D341Med (cell line): Measurements from ENCODE around the gene CCDC183.
A peak's percentile ranks its signal among the peaks of the same experiment; 100 is the strongest.
"Not testable (repeated sequence)": the region's sequence is repeated elsewhere in the genome, so short reads cannot be mapped to it uniquely, and the experiment has no call there.

Experiments
- DNase-seq: peaks from one replicate; pipeline ENCODE4 v3.0.0; 2012; ENCODE audit warnings: low spot score

CCDC183 gene

DNA sequence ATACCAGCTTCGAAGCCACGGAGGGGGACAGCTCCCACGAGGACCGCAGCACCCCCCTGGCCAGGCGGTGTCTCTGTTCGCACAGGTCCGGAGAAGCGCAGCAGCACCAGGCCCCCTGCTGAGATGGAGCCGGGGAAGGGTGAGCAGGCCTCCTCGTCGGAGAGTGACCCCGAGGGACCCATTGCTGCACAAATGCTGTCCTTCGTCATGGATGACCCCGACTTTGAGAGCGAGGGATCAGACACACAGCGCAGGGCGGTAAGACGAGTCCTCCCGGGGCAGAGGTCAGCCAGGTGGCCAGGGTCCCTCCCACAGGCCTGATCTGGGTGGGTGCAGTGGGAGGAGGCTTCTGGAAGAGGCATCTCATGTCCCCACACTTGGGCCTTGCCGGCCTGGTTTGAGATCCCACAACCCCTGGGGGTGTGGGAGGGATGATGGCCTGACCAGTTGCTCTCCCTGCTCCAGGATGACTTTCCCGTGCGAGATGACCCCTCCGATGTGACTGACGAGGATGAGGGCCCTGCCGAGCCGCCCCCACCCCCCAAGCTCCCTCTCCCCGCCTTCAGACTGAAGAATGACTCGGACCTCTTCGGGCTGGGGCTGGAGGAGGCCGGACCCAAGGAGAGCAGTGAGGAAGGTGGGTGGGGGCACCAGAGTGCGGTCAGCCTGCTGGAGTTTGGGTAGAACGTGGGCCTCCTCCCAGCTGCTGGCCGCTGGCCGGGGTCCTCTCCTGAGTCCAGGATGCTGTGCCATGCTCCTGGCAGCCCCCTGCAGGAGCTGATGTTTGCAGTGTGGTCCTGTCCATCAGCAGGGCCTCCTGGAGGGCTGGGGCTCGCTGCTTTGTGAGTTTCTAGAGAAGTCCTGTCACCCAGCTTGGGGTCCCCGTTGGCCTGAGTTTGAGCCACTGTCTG, 43.3 kb downstream of the CCDC183 start:
- no peak for DNase-seq

- DNase-seq, result no peak
These were observed 44.2 kb downstream of the CCDC183 start for GRCh38 chr9:136840140-136840876.

- DNase-seq, result peak; percentile 75
These were observed 44.9 kb downstream of the CCDC183 start for GRCh38 chr9:136840877-136841645.

DNA sequence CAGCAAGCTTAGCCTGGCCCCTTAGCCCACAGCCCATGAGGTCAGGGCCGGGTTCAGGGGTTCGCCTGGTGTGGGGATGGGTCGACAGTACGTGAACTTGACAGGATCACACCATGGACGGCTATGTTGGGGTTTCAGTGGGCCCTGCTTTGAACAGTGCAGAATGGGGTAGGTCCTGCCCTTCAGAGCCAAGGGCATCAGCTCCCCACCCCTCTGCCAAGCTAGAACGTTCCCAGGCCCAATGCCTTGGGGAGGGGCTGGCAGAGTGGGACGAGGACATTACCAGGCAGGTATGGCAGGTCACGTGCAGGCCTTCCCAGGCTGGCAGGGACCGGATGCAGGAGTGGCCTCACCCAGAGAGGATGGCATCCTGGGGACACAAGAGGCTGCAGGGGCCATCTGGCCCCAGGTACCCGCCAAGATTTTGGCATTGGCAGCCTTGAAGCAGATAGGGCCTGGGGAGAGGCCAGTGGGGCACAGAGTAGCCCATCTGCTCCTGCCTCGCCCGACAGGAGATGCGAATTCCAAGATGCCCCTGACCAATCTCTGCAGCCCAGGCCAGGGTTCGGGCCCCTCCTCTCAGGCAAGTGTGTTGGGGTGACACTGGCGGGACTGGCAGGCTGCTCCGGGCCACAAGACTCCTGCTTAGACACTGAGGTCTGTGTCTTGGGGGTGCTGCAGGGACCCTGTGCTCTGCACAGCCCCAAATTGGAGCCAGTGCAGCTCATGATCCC, 45.7 kb downstream of the CCDC183 start:
- DNase-seq, result not testable (repeated sequence)

DNA sequence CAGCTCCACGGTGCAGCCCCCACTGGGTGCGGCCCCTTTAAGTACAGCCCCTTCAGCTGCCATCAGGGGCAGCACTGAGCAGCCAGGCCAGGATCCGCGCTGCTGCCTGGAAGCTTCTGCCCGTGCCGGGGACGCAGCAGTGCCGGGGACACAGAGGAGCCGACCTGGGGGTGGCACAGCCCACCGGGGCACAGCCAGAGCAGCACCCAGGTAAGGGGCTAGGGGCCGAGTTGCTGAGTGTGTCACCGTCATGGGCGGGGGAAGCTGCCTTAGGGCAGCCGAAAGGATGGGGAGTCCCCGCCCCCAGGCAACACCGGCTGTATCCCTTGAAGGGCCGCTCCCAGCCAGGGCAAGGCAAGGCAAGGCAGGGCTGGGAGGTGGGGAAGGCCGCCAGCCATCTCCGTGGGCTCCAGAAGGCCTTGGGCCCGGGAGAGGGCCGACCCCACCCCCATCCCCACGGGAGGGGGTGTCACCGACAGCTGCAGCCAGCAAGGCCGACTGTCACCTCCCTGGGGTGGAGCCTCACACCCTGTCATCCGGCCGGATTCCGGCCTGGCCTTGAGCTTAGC, 46.3 kb downstream of the CCDC183 start, which contains the start of gene AJM1:
TSS of gene AJM1 (plus strand) at position 99 of the 569 bp plus-strand sequence. CDS start 1,937 bp downstream, outside the sequence.
- DNase-seq, result peak; percentile 84

DNA sequence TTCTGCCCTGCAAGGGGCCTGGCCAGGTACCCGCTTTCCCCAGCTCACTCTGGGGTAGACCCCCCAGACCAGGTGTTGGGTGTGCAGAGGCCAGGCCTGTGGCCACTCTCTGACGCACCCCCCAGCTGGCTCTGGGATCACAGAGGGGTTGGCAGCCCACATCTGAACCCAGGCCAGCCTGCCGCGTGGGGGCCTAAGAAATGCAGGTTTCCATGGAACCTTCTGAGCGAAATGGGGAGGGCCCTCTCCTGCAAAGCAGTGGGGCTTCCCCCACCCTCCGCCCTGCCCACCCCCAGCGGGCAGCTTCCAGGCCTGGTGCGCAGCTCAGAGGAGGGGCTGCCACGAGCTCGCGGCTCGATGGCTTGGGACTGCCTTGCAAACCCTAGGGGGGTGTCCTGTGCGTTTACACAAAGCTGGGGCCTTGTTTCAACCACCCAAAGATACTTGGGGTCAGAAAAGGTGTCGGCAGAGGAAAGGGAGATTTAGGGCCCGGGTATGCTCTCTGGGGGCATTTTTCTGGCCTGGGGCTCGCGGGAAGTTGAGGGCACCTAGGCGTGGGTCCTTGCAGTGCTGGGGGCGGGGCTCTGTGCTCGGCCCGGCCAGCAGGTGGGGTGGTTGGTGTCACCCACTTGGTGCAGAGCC, 47.1 kb downstream of the CCDC183 start:
- not testable (repeated sequence) for DNase-seq

GRCh38 chr9:136843801-136844740, 47.9 kb downstream of the CCDC183 start:
- not testable (repeated sequence) for DNase-seq

- DNase-seq, result no peak
These were observed 48.8 kb downstream of the CCDC183 start for GRCh38 chr9:136844761-136845464.

GRCh38 chr9:136845465-136846260, 49.5 kb downstream of the CCDC183 start:
- DNase-seq, result no peak

DNA sequence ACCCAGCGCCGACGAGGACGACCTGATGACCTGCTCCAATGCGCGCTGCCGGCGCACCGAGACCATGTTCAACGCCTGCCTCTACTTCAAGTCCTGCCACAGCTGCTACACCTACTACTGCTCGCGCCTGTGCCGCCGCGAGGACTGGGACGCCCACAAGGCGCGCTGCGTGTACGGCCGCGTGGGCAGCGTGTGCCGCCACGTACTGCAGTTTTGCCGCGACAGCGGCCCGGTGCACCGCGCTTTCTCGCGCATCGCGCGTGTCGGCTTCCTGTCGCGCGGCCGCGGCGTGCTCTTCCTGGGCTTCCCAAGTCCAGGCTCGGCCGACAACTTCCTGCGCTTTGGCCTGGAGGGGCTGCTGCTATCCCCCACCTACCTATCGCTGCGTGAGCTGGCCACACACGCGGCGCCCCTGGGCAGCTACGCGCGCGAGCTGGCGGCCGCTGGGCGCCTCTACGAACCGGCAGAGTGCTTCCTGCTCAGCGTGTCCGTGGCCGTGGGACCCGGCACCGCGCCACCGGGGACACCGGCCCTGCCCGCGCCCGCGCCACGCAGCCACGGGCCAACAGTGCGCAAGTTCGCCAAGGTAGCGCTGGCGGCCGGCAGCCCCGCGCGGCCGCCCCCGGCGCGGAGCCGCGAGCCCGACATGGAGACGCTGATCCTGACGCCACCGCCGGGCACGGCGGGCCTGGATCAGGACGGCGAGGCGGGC, 50.4 kb downstream of the CCDC183 start:
- DNase-seq, result no peak

DNA sequence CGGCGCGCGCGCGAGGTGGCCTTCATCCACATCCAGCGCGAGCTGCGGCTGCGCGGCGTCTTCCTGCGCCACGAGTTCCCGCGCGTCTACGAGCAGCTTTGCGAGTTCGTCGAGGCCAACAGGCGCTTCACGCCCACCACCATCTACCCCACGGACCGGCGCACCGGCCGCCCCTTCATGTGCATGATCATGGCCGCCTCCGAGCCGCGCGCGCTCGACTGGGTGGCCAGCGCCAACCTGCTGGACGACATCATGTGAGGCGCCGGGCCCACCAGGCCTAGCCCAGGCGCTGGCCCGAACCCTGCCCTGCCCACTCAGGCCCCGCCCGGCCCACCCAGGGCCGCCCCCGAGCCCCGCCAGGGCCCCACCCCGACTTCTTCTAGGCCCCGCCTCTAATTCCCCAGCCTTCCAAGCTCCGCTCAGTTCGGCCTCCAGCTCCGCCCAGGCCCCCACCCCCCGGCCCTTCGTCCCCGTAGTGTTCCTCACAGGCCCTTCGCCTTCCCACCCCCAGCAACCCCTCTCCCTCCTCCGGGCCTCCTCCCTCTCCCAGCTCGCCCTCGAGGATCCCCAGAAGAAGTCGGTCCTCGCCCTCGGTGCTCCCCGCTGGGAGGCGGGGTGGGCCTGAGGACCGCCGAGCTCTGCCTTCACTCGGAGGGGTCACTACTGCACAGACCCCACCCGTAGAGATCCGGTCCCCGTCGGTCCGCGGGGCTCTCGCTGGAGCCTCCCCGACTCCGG, 51.1 kb downstream of the CCDC183 start:
- peak; percentile 69 for DNase-seq

DNA sequence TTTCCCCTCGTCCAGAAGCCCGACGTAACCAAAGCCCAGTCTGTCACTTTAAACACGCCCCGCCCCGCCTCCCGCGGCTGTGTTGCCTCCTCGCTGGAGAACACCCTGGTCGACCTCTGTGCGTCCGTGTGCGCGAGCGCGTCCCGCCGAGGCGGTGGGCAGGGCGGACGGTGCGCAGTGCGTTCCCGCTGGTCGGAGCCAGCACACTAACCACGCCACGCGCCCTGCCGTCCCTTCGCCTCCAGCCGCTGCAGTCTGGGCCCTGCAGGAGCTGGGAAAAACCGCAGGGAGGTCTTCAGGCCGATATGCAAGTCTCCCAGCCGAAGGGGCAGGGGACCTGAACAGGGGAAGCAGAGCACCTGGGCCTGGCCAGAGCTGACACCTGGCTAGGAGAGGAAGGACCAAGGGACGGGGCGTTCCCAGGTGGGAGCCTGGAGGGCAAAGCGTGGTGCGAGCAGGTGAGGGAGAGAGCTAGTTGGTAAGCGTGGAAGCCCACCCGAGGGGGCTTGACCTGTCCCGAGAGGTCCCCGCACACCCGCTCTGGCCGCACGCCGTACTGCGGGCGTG, 51.8 kb downstream of the CCDC183 start:
- peak; percentile 78 for DNase-seq

DNA sequence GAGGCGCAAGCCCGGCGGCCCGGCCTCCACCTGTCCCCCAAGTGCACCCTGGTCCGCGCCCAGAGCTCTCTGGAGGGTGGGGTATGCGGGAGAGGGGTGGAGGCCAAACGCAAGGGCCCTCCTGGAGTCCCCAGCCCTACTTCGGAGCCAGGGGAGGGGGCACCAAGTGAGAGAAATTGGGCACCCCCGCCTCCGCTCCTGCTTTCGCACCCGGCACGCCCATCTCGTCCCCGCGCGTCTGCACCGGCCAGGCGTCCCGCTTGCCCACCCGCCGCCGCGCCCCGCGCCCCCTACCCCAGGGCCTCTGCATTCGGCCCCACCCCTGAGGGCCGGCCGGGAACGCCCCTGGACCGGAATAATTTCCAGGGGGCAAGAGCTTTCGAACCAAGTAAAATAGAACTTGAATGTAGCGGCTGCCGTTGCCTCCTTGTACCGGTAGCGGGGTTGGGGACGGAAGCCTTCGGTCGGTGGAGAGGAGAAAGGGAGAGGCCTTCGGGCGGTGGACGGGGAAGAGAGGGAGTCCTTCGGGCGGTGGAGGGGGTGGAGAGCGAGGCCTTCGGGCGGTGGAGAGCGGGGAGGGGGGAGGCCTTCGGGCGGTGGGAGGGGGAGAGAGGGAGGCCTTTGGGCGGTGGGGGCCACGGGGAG, 52.4 kb downstream of the CCDC183 start:
- peak; percentile 79 for DNase-seq

DNA sequence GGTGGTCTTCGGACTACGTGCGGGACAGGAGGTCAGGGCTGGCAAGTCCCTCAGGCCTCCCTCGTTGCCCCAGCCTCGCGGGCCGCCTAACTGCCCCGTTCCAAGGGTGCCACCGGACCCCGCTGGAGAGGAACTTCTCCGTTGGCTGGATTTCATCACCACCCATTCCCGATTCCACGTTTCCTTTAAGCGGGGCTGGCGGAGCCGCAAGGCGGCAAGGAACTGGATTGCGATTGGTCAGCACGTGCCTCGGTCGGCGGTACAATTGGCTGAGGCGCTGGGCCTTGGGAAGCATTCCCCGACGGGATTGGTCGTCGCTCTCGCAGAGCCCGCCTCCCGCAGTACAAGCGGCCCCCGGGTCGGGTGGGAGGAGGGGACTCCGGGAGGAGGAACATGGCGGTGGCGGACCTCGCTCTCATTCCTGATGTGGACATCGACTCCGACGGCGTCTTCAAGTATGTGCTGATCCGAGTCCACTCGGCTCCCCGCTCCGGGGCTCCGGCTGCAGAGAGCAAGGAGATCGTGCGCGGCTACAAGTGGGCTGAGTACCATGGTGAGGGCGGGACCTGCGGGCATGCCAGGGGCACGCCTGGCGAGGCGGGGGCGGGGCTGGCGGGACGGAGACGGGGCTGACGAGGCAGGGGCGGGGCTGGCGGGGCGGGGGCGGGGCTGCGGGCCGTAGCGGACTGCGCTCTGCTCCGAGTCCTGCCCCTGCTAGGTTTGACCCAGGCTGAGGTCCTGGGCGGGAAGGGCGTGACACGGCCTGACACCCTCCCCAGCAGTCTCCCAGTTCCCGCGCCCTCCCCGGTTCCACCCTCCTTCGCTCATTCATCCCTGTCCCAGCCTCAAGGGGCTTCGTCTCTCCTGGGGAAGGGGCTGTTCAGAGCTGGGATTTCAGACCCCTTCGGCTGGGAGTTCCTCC, 53.2 kb downstream of the CCDC183 start, which contains the start of gene PHPT1:
TSS of gene PHPT1 (plus strand) at position 372 of the 922 bp plus-strand sequence. CDS start at position 394, 22 bp downstream.
- DNase-seq, result peak; percentile 97
